ENCODE measurements around the gene BAG3.

Gene BAG3

GRCh38 chr10:119625570-119626280, 25.5 kb upstream of the BAG3 start:
- H3K4me3 ChIP-seq (ENCODE audit: low read depth, low read length), result no peak overlapping the region
- TF ChIP-seq CTCF (conservative IDR thresholded peaks at IDR 0.05; ENCODE audit: low read depth, low read length), result no peak
- DNase-seq (ENCODE audit: low read depth), result no peak

GRCh38 chr10:119630300-119630699, 20.9 kb upstream of the BAG3 start:
- TF ChIP-seq CTCF (conservative IDR thresholded peaks at IDR 0.05; ENCODE audit: low read depth, low read length), result no peak
- DNase-seq (ENCODE audit: low read depth), result no peak

GRCh38 chr10:119633538-119634218, 17.5 kb upstream of the BAG3 start:
- TF ChIP-seq CTCF (conservative IDR thresholded peaks at IDR 0.05; ENCODE audit: low read depth, low read length), result no peak
- H3K4me3 ChIP-seq (ENCODE audit: low read depth, low read length), result no peak overlapping the region
- no peak for DNase-seq (ENCODE audit: low read depth)

More at GRCh38 chr10:119630300-119630699, 20.9 kb upstream of the BAG3 start:
- H3K4me3 ChIP-seq (ENCODE audit: low read depth, low read length), result no peak overlapping the region

GRCh38 chr10:119634219-119634544, 17.0 kb upstream of the BAG3 start:
- no peak for TF ChIP-seq CTCF (conservative IDR thresholded peaks at IDR 0.05; ENCODE audit: low read depth, low read length)
- H3K4me3 ChIP-seq (ENCODE audit: low read depth, low read length), result no peak overlapping the region
- no peak for DNase-seq (ENCODE audit: low read depth)

- H3K4me3 ChIP-seq (ENCODE audit: low read depth, low read length), result no peak overlapping the region
- TF ChIP-seq CTCF (conservative IDR thresholded peaks at IDR 0.05; ENCODE audit: low read depth, low read length), result no peak
- DNase-seq (ENCODE audit: low read depth), result no peak
Measured at GRCh38 chr10:119637631-119638030, 13.5 kb upstream of the BAG3 start.

- TF ChIP-seq CTCF (conservative IDR thresholded peaks at IDR 0.05; ENCODE audit: low read depth, low read length), result no peak
- no peak overlapping the region for H3K4me3 ChIP-seq (ENCODE audit: low read depth, low read length)
- DNase-seq (ENCODE audit: low read depth), result no peak
Measured at GRCh38 chr10:119638982-119639381, 12.2 kb upstream of the BAG3 start.

GRCh38 chr10:119640384-119640783, 10.8 kb upstream of the BAG3 start:
- no peak overlapping the region for H3K4me3 ChIP-seq (ENCODE audit: low read depth, low read length)
- no peak for TF ChIP-seq CTCF (conservative IDR thresholded peaks at IDR 0.05; ENCODE audit: low read depth, low read length)
- DNase-seq (ENCODE audit: low read depth), result no peak
